ENCODE measurements around the gene PUS1.

Gene PUS1

DNA sequence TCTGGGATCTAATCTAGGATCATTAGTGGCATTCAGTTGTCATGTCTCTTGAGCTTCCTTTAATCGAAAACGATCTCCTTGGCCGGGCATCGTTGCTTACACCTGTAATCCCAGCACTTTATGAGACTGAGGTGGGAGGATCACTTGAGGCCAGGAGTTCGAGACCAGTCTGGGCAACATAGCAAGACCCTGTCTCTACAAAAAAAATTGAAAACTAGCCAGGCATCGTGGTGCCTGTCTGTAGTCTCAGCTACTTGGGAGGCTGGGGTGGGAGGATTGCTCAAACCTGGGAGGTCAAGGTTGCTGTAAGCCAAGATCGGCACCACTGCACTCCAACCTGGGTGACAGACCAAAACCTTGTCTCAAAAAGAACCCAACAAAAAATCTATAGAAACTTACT, 9.0 kb downstream of the PUS1 start:
- in situ Hi-C loops (cut with MboI; ENCODE audit: low pct_unique_long_range_greater_than_20kb, low sequenced_read_pairs, unreplicated experiment) = no loop called here
- TF ChIP-seq CTCF (IDR thresholded peaks at IDR 0.05; ENCODE audit: extremely low read depth, insufficient read depth, missing control alignments) = no peak
- no peak for DNase-seq (ENCODE audit: low spot score)

- no peak for TF ChIP-seq CTCF (IDR thresholded peaks at IDR 0.05; ENCODE audit: extremely low read depth, insufficient read depth, missing control alignments)
- no peak for DNase-seq (ENCODE audit: low spot score)
- in situ Hi-C loops (cut with MboI; ENCODE audit: low pct_unique_long_range_greater_than_20kb, low sequenced_read_pairs, unreplicated experiment) = no loop called here
These were observed 9.9 kb downstream of the PUS1 start for GRCh38 chr12:131939007-131939406.

DNA sequence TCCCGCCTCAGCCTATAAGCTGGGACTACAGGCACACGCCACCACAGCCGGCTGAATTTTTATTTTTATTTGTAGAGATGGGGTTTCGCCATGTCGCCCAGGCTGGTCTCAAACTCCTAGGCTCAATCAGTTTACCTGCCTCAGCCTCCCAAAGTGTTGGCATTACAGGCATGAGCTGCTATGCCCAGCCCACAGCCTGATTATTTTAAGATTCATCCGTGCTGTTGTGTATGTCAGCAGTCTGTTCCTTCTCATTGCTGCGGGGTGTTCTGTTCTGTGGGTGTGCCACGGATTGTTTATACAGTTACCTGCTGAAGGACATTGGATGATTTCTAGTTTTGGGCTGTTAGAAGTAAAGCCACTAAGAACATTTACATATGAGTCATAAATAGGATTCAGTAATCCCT, 11.1 kb downstream of the PUS1 start:
- DNase-seq (ENCODE audit: low spot score) = no peak
- in situ Hi-C loops (cut with MboI; ENCODE audit: low pct_unique_long_range_greater_than_20kb, low sequenced_read_pairs, unreplicated experiment) = no loop called here

GRCh38 chr12:131941116-131941986, 12.3 kb downstream of the PUS1 start:
- TF ChIP-seq CTCF (IDR thresholded peaks at IDR 0.05; ENCODE audit: extremely low read depth, insufficient read depth, missing control alignments) = no peak
- no peak for DNase-seq (ENCODE audit: low spot score)
- in situ Hi-C loops (cut with MboI; ENCODE audit: low pct_unique_long_range_greater_than_20kb, low sequenced_read_pairs, unreplicated experiment) = no loop called here

More for the DNA sequence above, 11.1 kb downstream of the PUS1 start:
- TF ChIP-seq CTCF (IDR thresholded peaks at IDR 0.05; ENCODE audit: extremely low read depth, insufficient read depth, missing control alignments) = no peak

DNA sequence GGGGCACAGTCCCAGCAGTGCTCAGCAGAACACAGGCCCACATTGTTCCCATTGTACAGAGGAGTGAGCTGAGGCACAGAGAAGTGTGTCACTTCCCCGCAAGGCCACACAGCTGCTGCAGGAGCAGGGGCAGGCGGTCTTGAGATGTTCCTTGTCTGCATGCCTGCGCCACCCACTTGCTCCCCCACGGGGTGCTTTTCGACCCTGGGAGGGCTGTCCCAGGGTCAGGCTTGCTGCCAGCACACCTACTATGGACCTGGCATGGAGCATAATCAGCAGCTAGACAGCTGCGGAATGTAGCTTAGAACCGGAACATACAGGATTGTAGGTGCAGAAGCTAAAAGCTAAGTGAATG, 12.9 kb downstream of the PUS1 start:
- in situ Hi-C loops (cut with MboI; ENCODE audit: low pct_unique_long_range_greater_than_20kb, low sequenced_read_pairs, unreplicated experiment) = no loop called here
- no peak for TF ChIP-seq CTCF (IDR thresholded peaks at IDR 0.05; ENCODE audit: extremely low read depth, insufficient read depth, missing control alignments)
- DNase-seq (ENCODE audit: low spot score) = no peak

GRCh38 chr12:131942671-131943070, 13.6 kb downstream of the PUS1 start:
- DNase-seq (ENCODE audit: low spot score) = no peak
- in situ Hi-C loops (cut with MboI; ENCODE audit: low pct_unique_long_range_greater_than_20kb, low sequenced_read_pairs, unreplicated experiment) = no loop called here
- TF ChIP-seq CTCF (IDR thresholded peaks at IDR 0.05; ENCODE audit: extremely low read depth, insufficient read depth, missing control alignments) = no peak

All from GM13977 (cell line).